ENCODE results near the gene DAPP1. TPM values are rescaled to one million over a fixed set of nuclear protein-coding genes. Genes with fewer than 3 reads are reported as not detected.

The DAPP1 gene
- total RNA-seq, 2 experiments from 2014 or later: 16.7 to 17.5 TPM

GRCh38 chr4:99841129-99841528 lies 24.5 kb downstream of the DAPP1 start:
- ChIA-PET POLR2A (no interaction called here), CTCF (no interaction called here)
- DNase-seq (no peak), ATAC-seq (no peak)
- Mint-ChIP-seq H3K36me3 (ENCODE audit: low read depth) (peaks cover 46% of the 10 kb centered on the region), H3K9me3 (ENCODE audit: insufficient read depth) (no peaks in the 10 kb centered on the region), H3K4me3 (no peak overlapping the region), H3K27ac (no peak overlapping the region), H3K27me3 (ENCODE audit: low read depth) (no peaks in the 10 kb centered on the region), H3K4me1 (ENCODE audit: low read depth) (peaks cover 15% of the 10 kb centered on the region)

- ChIA-PET CTCF (no interaction called here), POLR2A (no interaction called here)
- no peak for ATAC-seq
- Mint-ChIP-seq H3K9me3 (ENCODE audit: insufficient read depth) (no peaks in the 10 kb centered on the region), H3K4me3 (no peak overlapping the region), H3K4me1 (ENCODE audit: low read depth) (peaks cover 34% of the 10 kb centered on the region), H3K27ac (no peak overlapping the region), H3K27me3 (ENCODE audit: low read depth) (no peaks in the 10 kb centered on the region), H3K36me3 (ENCODE audit: low read depth) (peaks cover 33% of the 10 kb centered on the region)
- DNase-seq: no peak
These were observed 26.8 kb downstream of the DAPP1 start for GRCh38 chr4:99843413-99843812.

GRCh38 chr4:99844048-99844447 lies 27.4 kb downstream of the DAPP1 start:
- Mint-ChIP-seq H3K27ac (no peak overlapping the region), H3K9me3 (ENCODE audit: insufficient read depth) (no peaks in the 10 kb centered on the region), H3K36me3 (ENCODE audit: low read depth) (peaks cover 34% of the 10 kb centered on the region), H3K27me3 (ENCODE audit: low read depth) (no peaks in the 10 kb centered on the region), H3K4me3 (no peak overlapping the region), H3K4me1 (ENCODE audit: low read depth) (peaks cover 41% of the 10 kb centered on the region)
- POLR2A ChIA-PET: no interaction called here
- CTCF ChIA-PET: no interaction called here
- no peak for DNase-seq
- no peak for ATAC-seq

GRCh38 chr4:99845179-99845578 lies 28.6 kb downstream of the DAPP1 start:
- Mint-ChIP-seq H3K4me3 (no peak overlapping the region), H3K27ac (peak overlapping the region; percentile 80), H3K27me3 (ENCODE audit: low read depth) (no peaks in the 10 kb centered on the region), H3K9me3 (ENCODE audit: insufficient read depth) (no peaks in the 10 kb centered on the region), H3K4me1 (ENCODE audit: low read depth) (peaks cover 46% of the 10 kb centered on the region), H3K36me3 (ENCODE audit: low read depth) (peaks cover 37% of the 10 kb centered on the region)
- POLR2A ChIA-PET: interaction anchor here (1.2 to 4.3 kb wide), 2 partner anchors 26 to 28 kb away, joined by 3 to 24 read pairs; partner anchors contain the start of gene DAPP1
- CTCF ChIA-PET: interaction anchor here (1.1 to 3.4 kb wide), 8 partner anchors 12 to 103 kb away, joined by 3 to 23 read pairs (median 5); partner anchors contain the start of genes DAPP1 and LAMTOR3
- ATAC-seq: no peak
- no peak for DNase-seq

- ChIA-PET CTCF (interaction anchor here (0.9 to 3.4 kb wide), 12 partner anchors 10 to 104 kb away, joined by 3 to 23 read pairs (median 5); partner anchors contain the start of genes DAPP1, H2AZ1 and LAMTOR3), POLR2A (interaction anchor here (0.9 to 4.3 kb wide), 4 partner anchors 26 to 105 kb away, joined by 3 to 24 read pairs (median 3); partner anchors contain the start of genes DAPP1 and LAMTOR3)
- Mint-ChIP-seq H3K4me3 (peak overlapping the region; percentile 10), H3K4me1 (ENCODE audit: low read depth) (peaks cover 48% of the 10 kb centered on the region), H3K27ac (peak overlapping the region; percentile 80), H3K36me3 (ENCODE audit: low read depth) (peaks cover 36% of the 10 kb centered on the region), H3K9me3 (ENCODE audit: insufficient read depth) (no peaks in the 10 kb centered on the region), H3K27me3 (ENCODE audit: low read depth) (no peaks in the 10 kb centered on the region)
- ATAC-seq: peak; percentile 39
- DNase-seq: no peak
These were observed 29.3 kb downstream of the DAPP1 start for GRCh38 chr4:99845708-99846469.

GRCh38 chr4:99846891-99847290 lies 30.3 kb downstream of the DAPP1 start:
- Mint-ChIP-seq H3K4me1 (ENCODE audit: low read depth) (peaks cover 56% of the 10 kb centered on the region), H3K4me3 (no peak overlapping the region), H3K9me3 (ENCODE audit: insufficient read depth) (no peaks in the 10 kb centered on the region), H3K27me3 (ENCODE audit: low read depth) (no peaks in the 10 kb centered on the region), H3K27ac (peak overlapping the region; percentile 84), H3K36me3 (ENCODE audit: low read depth) (peaks cover 28% of the 10 kb centered on the region)
- DNase-seq: no peak
- POLR2A ChIA-PET: interaction anchor here (1.0 to 4.3 kb wide), 2 partner anchors 10 to 30 kb away, joined by 3 to 24 read pairs; partner anchors contain the start of gene DAPP1
- no peak for ATAC-seq
- CTCF ChIA-PET: interaction anchor here (0.9 to 3.4 kb wide), 10 partner anchors 9 to 103 kb away, joined by 3 to 23 read pairs (median 5); partner anchors contain the start of genes DAPP1 and H2AZ1

GRCh38 chr4:99847362-99847976 lies 30.8 kb downstream of the DAPP1 start:
- ChIA-PET POLR2A (interaction anchor here (1.0 to 4.3 kb wide), 2 partner anchors 9 to 31 kb away, joined by 3 to 24 read pairs; partner anchors contain the start of gene DAPP1), CTCF (interaction anchor here (0.9 to 3.4 kb wide), 5 partner anchors 31 to 101 kb away, joined by 3 to 23 read pairs (median 5); partner anchors contain the start of gene DAPP1)
- Mint-ChIP-seq H3K4me3 (peak overlapping the region; percentile 5), H3K4me1 (ENCODE audit: low read depth) (peaks cover 62% of the 10 kb centered on the region), H3K27ac (peak overlapping the region; percentile 84), H3K27me3 (ENCODE audit: low read depth) (no peaks in the 10 kb centered on the region), H3K9me3 (ENCODE audit: insufficient read depth) (no peaks in the 10 kb centered on the region), H3K36me3 (ENCODE audit: low read depth) (peaks cover 24% of the 10 kb centered on the region)
- ATAC-seq: peak; percentile 71
- peak; percentile 34 for DNase-seq

GRCh38 chr4:99848591-99849001 lies 32.0 kb downstream of the DAPP1 start:
- H3K4me1 Mint-ChIP-seq (ENCODE audit: low read depth): peaks cover 63% of the 10 kb centered on the region
- peak overlapping the region; percentile 64 for H3K27ac Mint-ChIP-seq
- peaks cover 28% of the 10 kb centered on the region for H3K36me3 Mint-ChIP-seq (ENCODE audit: low read depth)
- H3K9me3 Mint-ChIP-seq (ENCODE audit: insufficient read depth): no peaks in the 10 kb centered on the region
- no peak overlapping the region for H3K4me3 Mint-ChIP-seq
- no peaks in the 10 kb centered on the region for H3K27me3 Mint-ChIP-seq (ENCODE audit: low read depth)
- CTCF ChIA-PET: interaction anchor here (0.9 to 3.4 kb wide), 2 partner anchors 36 to 100 kb away, joined by 3 to 23 read pairs; no protein-coding TSS in a partner anchor
- no peak for ATAC-seq
- POLR2A ChIA-PET: interaction anchor here (4.3 kb wide), 1 partner anchor 32 kb away, joined by 24 read pairs; the partner anchor contains the start of gene DAPP1
- DNase-seq: no peak

- Mint-ChIP-seq H3K27me3 (ENCODE audit: low read depth) (no peaks in the 10 kb centered on the region), H3K9me3 (ENCODE audit: insufficient read depth) (no peaks in the 10 kb centered on the region), H3K4me3 (no peak overlapping the region), H3K36me3 (ENCODE audit: low read depth) (peaks cover 50% of the 10 kb centered on the region), H3K4me1 (ENCODE audit: low read depth) (peaks cover 66% of the 10 kb centered on the region), H3K27ac (peak overlapping the region; percentile 56)
- CTCF ChIA-PET: interaction anchor here (1.4 to 1.8 kb wide), 2 partner anchors 34 to 96 kb away, joined by 3 to 5 read pairs; no protein-coding TSS in a partner anchor
- ATAC-seq: no peak
- no peak for DNase-seq
- POLR2A ChIA-PET: interaction anchor here (1.3 to 2.5 kb wide), 2 partner anchors 42 to 95 kb away, joined by 6 to 10 read pairs; partner anchors contain the start of genes DNAJB14 and LAMTOR3
These were observed 35.6 kb downstream of the DAPP1 start for GRCh38 chr4:99852199-99852749.

- H3K27me3 Mint-ChIP-seq (ENCODE audit: low read depth): no peaks in the 10 kb centered on the region
These were observed 36.6 kb downstream of the DAPP1 start for GRCh38 chr4:99853190-99853589.

GRCh38 chr4:99853999-99854398 lies 37.4 kb downstream of the DAPP1 start:
- no peak for ATAC-seq

More at GRCh38 chr4:99853190-99853589, 36.6 kb downstream of the DAPP1 start:
- no peak for DNase-seq
- Mint-ChIP-seq H3K4me1 (ENCODE audit: low read depth) (peaks cover 60% of the 10 kb centered on the region), H3K36me3 (ENCODE audit: low read depth) (peaks cover 55% of the 10 kb centered on the region), H3K4me3 (no peak overlapping the region), H3K9me3 (ENCODE audit: insufficient read depth) (no peaks in the 10 kb centered on the region), H3K27ac (no peak overlapping the region)
- no peak for ATAC-seq
- ChIA-PET CTCF (interaction anchor here (1.0 to 1.8 kb wide), 4 partner anchors 32 to 94 kb away, joined by 3 to 5 read pairs (median 4); no protein-coding TSS in a partner anchor), POLR2A (interaction anchor here (1.3 to 2.5 kb wide), 2 partner anchors 41 to 94 kb away, joined by 6 to 10 read pairs; partner anchors contain the start of genes DNAJB14 and LAMTOR3)

More at GRCh38 chr4:99853999-99854398, 37.4 kb downstream of the DAPP1 start:
- no peaks in the 10 kb centered on the region for H3K27me3 Mint-ChIP-seq (ENCODE audit: low read depth)
- no peak overlapping the region for H3K4me3 Mint-ChIP-seq
- H3K27ac Mint-ChIP-seq: no peak overlapping the region
- peaks cover 52% of the 10 kb centered on the region for H3K4me1 Mint-ChIP-seq (ENCODE audit: low read depth)
- ChIA-PET CTCF (interaction anchor here (1.0 to 1.7 kb wide), 3 partner anchors 31 to 94 kb away, joined by 3 to 5 read pairs (median 3); no protein-coding TSS in a partner anchor), POLR2A (interaction anchor here (2.5 kb wide), 1 partner anchor 93 kb away, joined by 10 read pairs; the partner anchor contains the start of gene DNAJB14)
- no peaks in the 10 kb centered on the region for H3K9me3 Mint-ChIP-seq (ENCODE audit: insufficient read depth)
- peaks cover 53% of the 10 kb centered on the region for H3K36me3 Mint-ChIP-seq (ENCODE audit: low read depth)
- no peak for DNase-seq
